HS-5 (cell line): Measurements from ENCODE around the gene KCNQ1OT1.

Experiments
- DNase-seq: peaks from one replicate; pipeline ENCODE4 v3.0.0-alpha.2; 2012; ENCODE audit warnings: low read depth

Gene KCNQ1OT1

DNA sequence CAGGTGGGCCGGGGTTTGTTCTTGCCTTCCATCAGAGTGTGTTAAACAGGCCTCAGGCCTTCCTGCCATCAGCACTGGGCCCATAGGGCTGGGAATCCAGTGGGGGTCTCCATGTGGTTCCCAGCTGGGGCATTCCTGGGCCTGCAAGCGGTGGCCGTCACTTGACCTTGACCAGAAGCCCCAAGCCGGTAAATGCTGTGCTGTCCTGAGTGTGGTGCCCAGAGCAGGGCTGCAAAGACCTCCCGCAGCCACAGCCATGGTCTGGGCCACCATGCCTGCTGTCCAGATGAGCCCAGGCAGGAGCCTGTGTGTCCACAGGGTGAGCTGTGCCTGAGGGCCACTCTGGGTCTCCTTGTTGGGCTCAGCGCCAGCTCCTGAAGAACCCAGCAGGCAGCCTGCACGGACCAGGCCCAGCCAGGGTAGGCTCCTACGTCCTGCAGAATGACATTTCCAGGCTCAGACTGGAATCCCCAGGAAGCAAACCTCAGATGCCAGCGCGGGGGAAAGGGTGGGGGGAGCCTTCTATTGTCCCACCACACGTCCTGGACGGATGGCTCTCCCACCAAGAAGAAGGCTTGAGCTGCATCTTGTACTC lies 117.3 kb downstream of the KCNQ1OT1 start:
- no peak for DNase-seq

GRCh38 chr11:2581931-2582350 lies 117.9 kb downstream of the KCNQ1OT1 start:
- no peak for DNase-seq

DNA sequence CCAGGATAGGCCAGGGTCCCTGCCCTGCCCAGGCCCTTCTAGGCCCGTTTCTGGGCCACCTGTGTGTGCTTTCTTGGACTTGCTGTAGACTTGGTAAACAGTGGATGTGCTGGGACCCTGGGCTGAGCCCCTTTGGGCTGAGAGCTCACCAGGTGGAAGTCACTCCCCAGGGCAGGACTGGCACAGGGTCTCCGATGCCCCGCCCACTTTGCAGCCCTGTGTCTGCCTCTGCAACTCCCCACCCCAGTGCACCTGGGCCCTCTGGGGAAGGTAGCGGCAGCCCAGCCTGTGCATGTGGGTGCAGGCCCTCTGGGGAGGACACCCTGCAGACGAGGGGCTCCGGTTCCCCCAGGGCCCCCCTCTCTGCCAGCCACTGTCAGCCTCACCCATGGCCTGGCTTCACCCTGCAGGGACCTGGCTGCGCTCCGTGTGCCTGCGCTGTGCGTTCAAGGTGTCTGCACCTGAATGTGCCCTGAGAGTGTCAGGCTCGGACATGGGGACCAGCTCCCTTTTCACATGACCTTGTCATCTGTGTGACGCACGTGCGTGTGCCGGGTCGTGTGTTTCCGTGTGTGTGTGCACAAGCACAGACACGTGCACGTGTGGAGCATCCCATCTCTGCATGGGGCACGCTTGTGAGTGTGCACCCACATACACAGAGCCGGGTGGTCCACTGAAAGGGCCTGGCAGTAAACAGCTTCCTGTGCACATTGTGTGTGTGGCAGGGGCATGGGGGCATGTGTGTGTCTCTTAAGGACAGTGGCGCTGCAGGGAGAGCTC lies 118.5 kb downstream of the KCNQ1OT1 start:
- DNase-seq, result no peak

- DNase-seq, result no peak
These were observed 119.2 kb downstream of the KCNQ1OT1 start for GRCh38 chr11:2580571-2581001.

GRCh38 chr11:2580061-2580421 lies 119.8 kb downstream of the KCNQ1OT1 start:
- no peak for DNase-seq

DNA sequence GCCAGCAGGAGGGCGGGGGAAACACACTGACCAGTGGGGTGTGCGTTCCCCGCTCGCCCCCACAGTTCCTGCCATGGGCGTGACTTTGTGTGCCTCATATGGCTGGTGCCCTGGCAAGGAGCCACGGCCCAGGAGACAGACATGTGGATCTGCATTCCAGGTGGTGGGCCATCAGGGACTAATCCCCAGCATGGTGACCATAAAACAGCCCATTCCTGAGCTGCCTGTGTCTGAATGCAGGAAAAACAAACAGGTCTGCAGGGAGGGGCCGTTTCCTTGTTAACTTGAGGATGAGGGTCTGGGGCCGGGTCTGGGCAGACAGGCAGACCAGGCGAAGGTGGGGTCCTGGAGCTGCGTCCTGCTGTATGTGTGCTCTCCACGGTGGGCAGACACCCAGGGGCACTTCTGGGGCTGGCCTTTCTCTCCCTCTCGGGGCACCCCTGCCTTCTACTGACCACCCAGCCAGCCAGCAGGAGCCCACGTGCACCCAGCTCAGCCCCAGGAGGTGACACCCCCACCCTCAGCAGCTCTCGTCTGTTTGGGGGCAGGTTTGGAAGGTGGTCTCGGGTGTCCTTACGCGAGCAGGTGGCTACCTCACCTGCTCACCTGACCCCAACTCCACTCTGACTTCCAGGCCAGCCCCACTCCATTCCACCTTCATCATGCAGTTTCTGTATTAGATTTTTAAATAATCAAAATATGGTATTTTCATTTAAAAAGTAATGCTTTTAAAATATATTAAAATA lies 120.3 kb downstream of the KCNQ1OT1 start:
- DNase-seq, result no peak

GRCh38 chr11:2578929-2579270 lies 120.9 kb downstream of the KCNQ1OT1 start:
- no peak for DNase-seq

DNA sequence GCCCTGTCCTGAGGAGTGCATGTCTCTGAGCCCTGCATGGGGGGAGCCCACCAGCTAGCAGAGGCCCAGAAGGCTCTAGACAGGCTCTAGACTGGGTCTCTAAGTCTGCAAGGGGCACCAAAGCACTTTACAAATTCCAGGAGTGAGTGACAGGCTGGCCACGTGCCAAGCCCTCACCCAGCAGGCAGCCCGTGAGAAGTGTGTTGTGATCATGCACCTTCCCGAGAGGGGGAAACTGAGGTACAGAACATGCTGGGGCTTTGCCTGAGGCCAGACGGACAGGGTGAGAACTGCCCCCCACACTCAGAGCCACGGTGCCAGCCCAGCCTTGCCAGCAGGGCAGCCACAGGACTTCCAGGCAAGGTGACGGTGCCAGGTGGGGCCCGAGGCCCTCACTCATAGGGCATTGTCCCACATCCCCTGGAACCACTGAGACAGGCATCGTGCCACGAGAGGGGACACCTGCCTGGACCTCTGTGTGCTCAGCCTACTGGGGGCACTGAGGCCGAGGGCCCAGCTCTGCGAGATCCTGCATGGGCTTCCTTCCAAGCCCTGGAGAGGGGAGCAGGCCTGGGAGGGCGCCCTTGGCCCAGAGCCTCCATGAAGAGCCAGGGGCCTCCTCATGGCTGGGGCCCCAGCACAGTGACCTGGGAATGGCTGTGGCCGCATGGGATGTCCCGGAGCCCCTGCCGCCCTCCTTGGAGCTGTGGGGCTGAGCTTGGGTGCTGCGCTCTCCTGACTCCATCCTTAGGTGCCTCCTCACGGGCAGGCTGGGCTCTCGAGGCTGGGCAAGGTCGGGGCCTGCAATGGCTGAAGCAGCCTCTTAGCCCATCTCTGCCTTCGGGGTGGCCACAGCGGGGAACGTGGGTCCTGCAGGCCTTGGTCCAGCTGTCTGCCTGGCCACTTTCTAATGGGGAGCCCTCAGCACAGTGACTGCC lies 121.5 kb downstream of the KCNQ1OT1 start:
- no peak for DNase-seq

- no peak for DNase-seq
These were observed 122.5 kb downstream of the KCNQ1OT1 start for GRCh38 chr11:2577031-2577990.

- no peak for DNase-seq
These were observed 123.2 kb downstream of the KCNQ1OT1 start for GRCh38 chr11:2576549-2576948.

DNA sequence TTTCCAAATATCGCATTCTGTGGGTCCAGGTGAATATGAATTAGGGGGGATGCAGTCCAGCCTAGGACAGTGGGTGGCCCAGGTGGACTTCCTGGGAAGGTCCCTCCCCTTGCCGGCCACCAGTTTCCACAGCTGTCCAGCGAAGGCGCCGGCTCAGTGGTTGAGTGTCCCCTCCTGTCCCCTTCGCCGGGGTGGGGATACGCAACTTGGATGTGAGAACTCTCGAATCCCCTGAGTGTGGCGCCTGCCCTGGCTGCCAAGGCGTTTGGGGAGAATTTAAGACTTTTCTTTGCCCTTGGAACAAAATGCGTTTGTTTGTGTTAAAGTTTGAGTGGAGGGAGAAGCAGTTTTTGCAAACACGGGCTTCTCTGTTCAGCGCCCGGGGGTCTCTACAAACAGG lies 123.7 kb downstream of the KCNQ1OT1 start:
- DNase-seq, result no peak

DNA sequence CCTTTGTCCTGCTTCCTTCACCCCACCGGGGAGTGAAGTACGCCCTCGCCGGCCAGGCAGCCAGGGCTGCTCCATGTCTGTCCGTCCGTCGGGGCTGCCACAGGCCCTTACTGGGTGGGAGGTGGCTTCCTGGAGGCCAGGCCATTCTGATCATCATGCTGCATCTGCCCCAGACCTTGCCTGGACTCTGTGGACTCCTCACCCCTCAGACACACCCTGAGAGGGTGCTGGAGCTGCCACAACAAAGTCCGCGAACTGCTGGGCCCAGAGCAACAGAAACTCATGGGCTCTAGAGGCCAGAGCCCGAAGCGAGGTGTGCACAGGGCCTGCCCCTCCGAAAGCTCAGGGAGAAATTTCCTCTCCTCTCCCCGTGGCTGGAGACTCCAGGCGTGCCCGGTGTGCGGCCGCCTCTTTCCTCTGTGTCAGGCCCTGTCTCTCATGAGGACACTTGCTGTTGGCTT lies 124.2 kb downstream of the KCNQ1OT1 start:
- DNase-seq, result no peak

DNA sequence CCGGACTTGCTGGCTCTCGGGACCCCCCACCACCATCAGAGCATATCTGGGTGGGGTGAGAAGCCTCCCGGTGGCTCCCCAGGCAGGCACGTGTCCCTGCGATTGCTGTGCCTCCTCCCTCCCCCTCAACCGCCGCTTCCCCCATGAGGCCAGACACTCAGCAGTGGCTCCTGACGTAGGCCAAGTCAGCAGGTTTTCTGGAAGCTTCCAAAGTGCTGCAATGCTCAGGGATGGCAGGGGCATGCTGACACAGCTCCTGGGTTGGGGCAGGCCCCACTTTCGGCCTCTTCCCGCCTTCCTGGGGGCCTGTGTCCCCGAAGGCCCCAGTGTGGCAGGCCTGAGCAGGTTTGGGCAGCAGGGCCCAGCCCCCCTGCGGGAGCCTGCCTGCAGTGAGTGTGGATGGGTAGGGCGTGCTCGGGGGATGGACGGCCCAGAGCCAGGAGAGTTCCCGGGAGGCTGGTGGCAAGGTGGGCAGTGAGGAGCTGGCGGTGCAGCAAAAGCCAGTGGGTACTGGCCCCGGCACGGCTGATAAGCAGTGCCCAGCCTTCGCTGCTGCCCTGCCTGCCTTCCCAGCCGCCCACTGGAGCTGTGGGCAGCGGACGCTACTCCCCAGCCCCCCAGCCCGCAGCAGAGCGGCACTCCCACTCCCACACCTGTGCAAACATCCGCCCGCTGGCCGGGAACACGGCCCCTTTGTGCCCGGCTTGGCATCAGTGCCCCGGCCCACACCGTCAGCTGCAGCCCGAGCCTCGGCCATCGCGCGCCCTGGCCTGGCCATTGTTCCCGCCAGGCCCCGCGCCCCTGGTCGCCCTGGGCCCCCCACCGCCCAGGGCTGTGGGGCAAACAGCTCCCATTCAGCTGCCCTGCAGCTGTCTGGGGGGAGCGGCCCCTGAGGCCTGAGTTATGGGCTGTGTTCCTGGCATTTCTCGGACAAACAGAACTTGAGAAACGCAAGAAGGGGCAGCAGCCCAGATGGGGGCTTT lies 125.0 kb downstream of the KCNQ1OT1 start:
- DNase-seq, result no peak

- no peak for DNase-seq
These were observed 125.7 kb downstream of the KCNQ1OT1 start for GRCh38 chr11:2574043-2574552.

GRCh38 chr11:2573240-2574042 lies 126.4 kb downstream of the KCNQ1OT1 start:
- no peak for DNase-seq

GRCh38 chr11:2572491-2573239 lies 127.1 kb downstream of the KCNQ1OT1 start:
- no peak for DNase-seq

- DNase-seq, result no peak
These were observed 128.1 kb downstream of the KCNQ1OT1 start for GRCh38 chr11:2571598-2572281.
